LNCaP clone FGC (cell line): ENCODE results near the gene LRRC28.

Experiments used
- DNase-seq: peaks from one replicate; pipeline ENCODE4 v3.0.0-alpha.2; 2011; ENCODE audit warnings: low read depth
- H3K4me3 ChIP-seq: 2 replicates; pipeline ENCODE4 v1.5.1; 2011; ENCODE audit warnings: mild to moderate bottlenecking, low read depth, low read length, control low read depth
- CTCF ChIP-seq: IDR thresholded peaks from 2 replicates; pipeline ENCODE4 v1.5.1; 2012; ENCODE audit warnings: mild to moderate bottlenecking; ENCODE audit not compliant: control insufficient read depth, insufficient read depth; ENCODE audit errors: extremely low read depth

LRRC28 gene

GRCh38 chr15:99248000-99248715 is 3.1 kb upstream of the LRRC28 start:
- no peak for DNase-seq
- H3K4me3 ChIP-seq: peak overlapping the region; percentile 70
- TF ChIP-seq CTCF: no peak

DNA sequence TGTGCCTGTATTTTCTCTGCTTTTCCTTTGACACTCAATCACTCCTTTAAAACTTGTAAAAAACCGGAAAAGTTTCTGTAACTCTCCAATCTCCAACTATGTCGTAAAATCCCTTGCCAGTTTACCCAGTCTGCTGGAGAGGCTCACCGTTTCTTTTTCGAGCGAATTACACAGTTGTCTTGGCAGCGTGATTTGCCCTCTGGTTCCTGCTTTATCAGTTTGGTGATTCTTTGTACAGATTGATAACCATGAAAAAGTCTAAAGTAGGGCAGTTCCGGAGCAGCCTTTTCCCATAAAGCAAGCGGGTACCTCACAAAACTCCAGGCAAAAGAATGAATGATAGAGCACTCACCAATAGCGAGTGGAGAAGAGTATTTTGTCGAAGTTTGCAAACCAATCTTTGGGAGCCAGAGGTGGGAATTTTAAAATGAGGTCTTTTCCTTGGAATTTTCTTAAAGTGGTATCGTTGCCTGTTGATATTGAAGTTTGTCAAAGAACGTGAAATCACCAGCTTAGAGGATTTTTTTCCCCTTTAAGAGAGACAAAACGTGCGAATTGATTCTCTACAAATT is 1.9 kb upstream of the LRRC28 start, which contains the start of gene TTC23:
TSS of gene TTC23 (minus strand) at position 312 of the 572 bp plus-strand sequence. CDS start 20,869 bp downstream, outside the sequence.
- no peak for TF ChIP-seq CTCF
- DNase-seq: no peak
- H3K4me3 ChIP-seq: peak within 1 kb of the TSS; percentile 70

DNA sequence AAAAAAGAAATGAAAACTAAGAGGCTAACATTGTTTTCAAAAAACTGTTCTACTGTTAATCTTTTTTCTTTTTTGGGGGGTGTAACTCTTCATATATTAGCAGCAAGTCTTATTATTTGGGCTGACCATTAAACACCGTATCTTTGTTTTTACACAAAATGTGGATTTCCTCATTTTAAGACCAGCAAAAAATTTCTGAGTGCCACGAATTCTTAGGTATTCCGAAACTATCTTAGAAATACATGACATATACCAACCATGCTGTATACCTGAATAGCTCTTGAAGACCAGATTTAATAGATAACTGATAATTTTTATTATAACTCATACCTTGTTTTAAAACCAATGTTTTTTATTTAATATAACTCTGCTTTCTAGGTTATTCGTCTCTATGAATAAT is 1.3 kb upstream of the LRRC28 start:
- H3K4me3 ChIP-seq: peak overlapping the region; percentile 70
- TF ChIP-seq CTCF: no peak
- no peak for DNase-seq

GRCh38 chr15:99250494-99250856 is 806 bp upstream of the LRRC28 start:
- H3K4me3 ChIP-seq: peak overlapping the region; percentile 70
- no peak for DNase-seq
- no peak for TF ChIP-seq CTCF

DNA sequence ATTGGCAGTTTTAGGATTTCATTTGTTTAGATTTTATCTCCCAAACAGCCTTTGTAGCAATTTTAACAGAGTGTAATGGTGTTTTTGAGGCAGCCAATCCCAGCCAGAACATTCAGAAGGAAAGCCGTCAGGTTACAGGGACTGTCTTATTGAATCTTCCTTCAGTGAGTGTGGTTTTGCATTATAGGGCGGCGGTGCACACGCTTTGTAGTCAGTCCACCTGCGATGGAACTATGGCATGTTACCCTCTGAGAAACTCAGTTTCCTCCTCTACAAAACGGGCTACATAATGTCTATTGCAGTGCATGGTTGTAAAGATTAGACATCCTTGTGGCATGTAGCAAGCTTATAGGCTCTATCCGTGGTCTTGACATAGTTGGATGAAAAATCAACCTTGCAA is 1.0 kb downstream of the LRRC28 start:
- no peak for DNase-seq
- TF ChIP-seq CTCF: no peak
- peak overlapping the region; percentile 79 for H3K4me3 ChIP-seq

DNA sequence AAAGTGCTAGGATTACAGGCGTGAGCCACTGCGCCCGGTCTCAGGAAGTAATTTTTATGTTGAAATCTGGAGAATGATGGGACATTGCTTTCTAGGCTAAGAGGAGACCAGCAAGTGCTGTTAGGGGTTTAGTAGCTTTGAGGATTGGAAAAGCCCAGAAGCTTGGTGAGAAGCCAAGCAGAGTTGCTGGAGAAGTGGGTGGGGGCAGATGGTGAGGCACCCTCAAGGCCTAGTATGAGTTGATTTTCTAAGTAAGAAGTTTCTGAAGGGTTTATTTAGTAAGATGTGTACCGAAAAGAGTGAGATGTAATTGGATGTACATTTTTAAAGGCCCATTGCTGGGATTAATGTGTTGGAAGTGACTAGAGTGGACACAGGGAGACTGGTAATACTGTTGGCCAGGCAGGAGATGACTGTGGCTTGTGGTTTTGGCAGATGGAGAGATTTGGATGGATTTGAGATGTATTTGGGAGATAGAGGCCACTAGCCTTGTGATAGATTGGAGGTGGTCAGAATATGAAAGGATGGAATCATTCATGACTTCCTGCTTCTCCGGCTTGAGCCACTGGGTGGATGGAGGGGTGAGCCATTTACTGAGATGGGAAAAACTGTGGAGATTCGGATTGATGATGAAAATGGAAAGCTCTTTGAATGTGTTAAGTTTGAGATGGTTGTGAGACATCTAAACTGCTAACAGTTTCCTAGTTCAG is 2.3 kb downstream of the LRRC28 start:
- no peak overlapping the region for H3K4me3 ChIP-seq
- no peak for DNase-seq
- no peak for TF ChIP-seq CTCF
